Trophoblast cell (in vitro differentiated cells and primary cell): ENCODE data around the gene STOML3.

Experiments
- DNase-seq, 2 donors: peaks; one replicate each; pipeline ENCODE4 v3.0.0-alpha.2; 2016
- H2AFZ ChIP-seq: 2 replicates; pipeline ENCODE4 v1.6.1; 2013; ENCODE audit warnings: low read length, moderate library complexity, mild to moderate bottlenecking; ENCODE audit not compliant: insufficient read depth, poor library complexity
- H2AK5ac ChIP-seq: 2 replicates; pipeline ENCODE4 v1.6.1; 2013; ENCODE audit warnings: mild to moderate bottlenecking, low read length
- H2BK120ac ChIP-seq: 2 replicates; pipeline ENCODE4 v1.6.1; 2013; ENCODE audit warnings: low read length, mild to moderate bottlenecking, moderate library complexity; ENCODE audit not compliant: insufficient read depth, poor library complexity
- H2BK12ac ChIP-seq: 2 replicates; pipeline ENCODE4 v1.6.1; 2013; ENCODE audit warnings: mild to moderate bottlenecking, low read length, moderate library complexity
- H2BK5ac ChIP-seq: 2 replicates; pipeline ENCODE4 v1.6.1; 2013; ENCODE audit warnings: low read length, low read depth, moderate library complexity, mild to moderate bottlenecking; ENCODE audit not compliant: poor library complexity
- H3K14ac ChIP-seq: 2 replicates; pipeline ENCODE4 v1.6.1; 2013; ENCODE audit warnings: mild to moderate bottlenecking, low read length
- H3K18ac ChIP-seq: 2 replicates; pipeline ENCODE4 v1.6.1; 2013; ENCODE audit warnings: mild to moderate bottlenecking, low read length
- H3K23ac ChIP-seq: 2 replicates; pipeline ENCODE4 v1.6.1; 2013; ENCODE audit warnings: low read length
- H3K27ac ChIP-seq: 2 replicates; pipeline ENCODE4 v1.5.1; 2013; ENCODE audit warnings: low read depth, mild to moderate bottlenecking, inconsistent platforms, low read length, moderate library complexity
- H3K27me3 ChIP-seq: 2 replicates; pipeline ENCODE4 v1.6.1; 2013; ENCODE audit warnings: inconsistent platforms, mild to moderate bottlenecking, low read length, moderate library complexity; ENCODE audit not compliant: insufficient read depth
- H3K36me3 ChIP-seq, 2 experiments: 1 replicate in 1 of 2; 2 replicates in 1 of 2; pipeline ENCODE4 v1.6.1; 2013; ENCODE audit warnings: low read length in 2 of 2, mild to moderate bottlenecking in 2 of 2, moderate library complexity in 1 of 2; ENCODE audit not compliant: insufficient read depth in 2 of 2, control insufficient read depth in 1 of 2
- H3K4ac ChIP-seq: 2 replicates; pipeline ENCODE4 v1.6.1; 2013; ENCODE audit warnings: low read depth, mild to moderate bottlenecking, low read length, moderate library complexity
- H3K4me1 ChIP-seq, 2 experiments: 1 replicate in 1 of 2; 2 replicates in 1 of 2; pipeline ENCODE4 v1.6.1; 2013; ENCODE audit warnings: low read length in 2 of 2, mild to moderate bottlenecking in 2 of 2, moderate library complexity in 1 of 2; ENCODE audit not compliant: insufficient read depth in 2 of 2, control insufficient read depth in 1 of 2
- H3K4me2 ChIP-seq: 2 replicates; pipeline ENCODE4 v1.6.1; 2013; ENCODE audit warnings: inconsistent platforms, mild to moderate bottlenecking, low read length, moderate library complexity
- H3K4me3 ChIP-seq: 2 replicates; pipeline ENCODE4 v1.5.1; 2013; ENCODE audit warnings: mild to moderate bottlenecking, low read depth, low read length, inconsistent platforms
- H3K79me1 ChIP-seq: one replicate; pipeline ENCODE4 v1.6.1; 2013; ENCODE audit warnings: low read length
- H3K79me2 ChIP-seq: 2 replicates; pipeline ENCODE4 v1.6.1; 2013; ENCODE audit warnings: low read length, mild to moderate bottlenecking; ENCODE audit not compliant: control insufficient read depth, insufficient read depth, poor library complexity
- H3K9ac ChIP-seq: 2 replicates; pipeline ENCODE4 v1.6.1; 2013; ENCODE audit warnings: mild to moderate bottlenecking, low read length
- H3K9me3 ChIP-seq: 2 replicates; pipeline ENCODE4 v1.6.1; 2013; ENCODE audit warnings: low read depth, mild to moderate bottlenecking, control low read depth, inconsistent platforms, low read length; ENCODE audit not compliant: insufficient read depth
- H4K12ac ChIP-seq: 2 replicates; pipeline ENCODE4 v1.6.1; 2013; ENCODE audit warnings: low read depth, mild to moderate bottlenecking, low read length, moderate library complexity
- H4K8ac ChIP-seq: 2 replicates; pipeline ENCODE4 v1.6.1; 2013; ENCODE audit warnings: low read depth, mild to moderate bottlenecking, low read length, moderate library complexity
- H4K91ac ChIP-seq: one replicate; pipeline ENCODE4 v1.6.1; 2013; ENCODE audit warnings: low read depth, mild to moderate bottlenecking, low read length, moderate library complexity
- WGBS: extraction: QIAGEN DNeasy Blood & Tissue Kit; methylation state at CpG from one replicate; pipeline ENCODE4 v1.1.7; 2013; ENCODE audit warnings: missing lambda C conversion rate; ENCODE audit not compliant: insufficient read length, insufficient coverage; ENCODE audit errors: extremely low coverage; 5-methylcytosine and 5-hydroxymethylcytosine counted together

Gene STOML3

DNA sequence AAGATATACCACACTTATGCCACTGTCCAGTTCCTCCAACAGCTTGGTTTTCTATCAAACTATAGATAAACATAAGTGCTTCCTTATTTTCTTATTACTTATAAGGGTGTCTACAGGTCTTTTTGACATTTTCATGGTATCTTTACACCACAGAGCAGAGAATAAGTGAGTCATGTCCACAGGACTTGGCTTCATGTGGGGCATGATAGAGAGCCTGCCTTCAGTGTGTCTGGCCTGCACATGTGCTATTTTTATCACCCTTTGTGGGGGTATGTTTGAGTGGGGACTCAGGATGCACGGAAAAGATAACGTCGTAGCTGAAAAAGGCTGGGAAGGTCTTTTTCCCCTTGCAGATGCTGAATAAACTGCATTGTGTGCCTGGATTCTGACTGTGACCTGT, 8.1 kb upstream of the STOML3 start:
- Histone ChIP-seq H3K27me3 (no peaks in the 10 kb centered on the region), H3K27ac (no peak overlapping the region), H3K23ac (no peak overlapping the region), H3K14ac (no peak overlapping the region), H2BK12ac (no peak overlapping the region), H4K12ac (no peak overlapping the region), H3K79me2 (no peaks in the 10 kb centered on the region), H4K91ac (no peak overlapping the region), H3K9ac (no peak overlapping the region), H3K4ac (no peak overlapping the region), H3K4me2 (no peak overlapping the region), H3K9me3 (no peaks in the 10 kb centered on the region), H3K4me1 (no peaks in the 10 kb centered on the region), H2BK120ac (no peak overlapping the region), H2AK5ac (no peak overlapping the region), H2AFZ (no peak overlapping the region), H3K79me1 (no peaks in the 10 kb centered on the region), H3K36me3 (no peaks in the 10 kb centered on the region), H4K8ac (no peak overlapping the region), H3K4me3 (no peak overlapping the region), H3K18ac (no peak overlapping the region), H2BK5ac (no peak overlapping the region)
- no peak for DNase-seq
- WGBS: no CpG with 5 or more reads among the region's 3 CpGs

GRCh38 chr13:38993381-38993780, 2.8 kb upstream of the STOML3 start:
- Histone ChIP-seq H3K27me3 (no peaks in the 10 kb centered on the region), H3K18ac (no peak overlapping the region), H4K8ac (no peak overlapping the region), H3K4me1 (no peaks in the 10 kb centered on the region), H3K36me3 (no peaks in the 10 kb centered on the region), H3K23ac (no peak overlapping the region), H3K4me3 (no peak overlapping the region), H3K9ac (no peak overlapping the region), H4K12ac (no peak overlapping the region), H2AFZ (no peak overlapping the region), H3K9me3 (no peaks in the 10 kb centered on the region), H3K79me1 (no peaks in the 10 kb centered on the region), H3K14ac (no peak overlapping the region), H3K79me2 (no peaks in the 10 kb centered on the region), H2BK12ac (no peak overlapping the region), H3K27ac (no peak overlapping the region), H2BK120ac (no peak overlapping the region), H3K4ac (no peak overlapping the region), H3K4me2 (no peak overlapping the region), H2BK5ac (no peak overlapping the region), H4K91ac (no peak overlapping the region), H2AK5ac (no peak overlapping the region)
- no CpG with 5 or more reads among the region's 4 CpGs for WGBS
- peak in 1 of 2 donors; percentile 25 for DNase-seq

DNA sequence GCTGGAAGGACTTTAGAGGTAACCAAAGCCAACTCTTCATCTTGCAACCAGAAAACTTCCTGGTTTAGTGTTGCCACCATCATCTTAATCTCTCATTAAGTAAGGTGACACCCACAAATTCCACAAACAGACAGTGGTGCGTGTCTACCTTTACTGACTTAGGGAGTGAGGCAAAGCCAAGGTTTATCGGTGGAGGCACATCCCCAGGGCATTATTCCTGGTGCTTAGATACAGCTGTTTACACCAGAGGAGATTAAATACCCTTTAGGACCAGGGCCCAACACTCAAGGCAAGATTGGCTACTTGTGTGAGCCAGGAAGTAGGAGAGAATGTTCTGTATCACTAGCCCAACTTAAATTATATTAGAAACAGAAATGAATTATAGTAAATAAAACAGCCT, 9.5 kb downstream of the STOML3 start:
- no peak overlapping the region for H4K12ac ChIP-seq
- no peak for DNase-seq
- H2BK12ac ChIP-seq: peak overlapping the region; percentile 12
- peak overlapping the region; percentile 29 for H3K4me2 ChIP-seq
- no peaks in the 10 kb centered on the region for H3K79me2 ChIP-seq
- no peak overlapping the region for H2BK5ac ChIP-seq
- H2BK120ac ChIP-seq: no peak overlapping the region
- no peak overlapping the region for H2AFZ ChIP-seq
- H4K91ac ChIP-seq: no peak overlapping the region
- H3K4ac ChIP-seq: no peak overlapping the region
- no CpG with 5 or more reads among the region's 2 CpGs for WGBS
- H3K4me3 ChIP-seq: no peak overlapping the region
- H3K27me3 ChIP-seq: no peaks in the 10 kb centered on the region
- H3K9me3 ChIP-seq: no peaks in the 10 kb centered on the region
- no peak overlapping the region for H3K18ac ChIP-seq
- H3K36me3 ChIP-seq: no peaks in the 10 kb centered on the region
- no peak overlapping the region for H3K9ac ChIP-seq
- H3K14ac ChIP-seq: no peak overlapping the region
- peak overlapping the region; percentile 66 for H3K27ac ChIP-seq
- H4K8ac ChIP-seq: peak overlapping the region; percentile 11
- H3K79me1 ChIP-seq: peaks cover 2% of the 10 kb centered on the region
- H3K23ac ChIP-seq: no peak overlapping the region
- H2AK5ac ChIP-seq: no peak overlapping the region
- peaks cover 10 to 14% of the 10 kb centered on the region in 2 experiments for H3K4me1 ChIP-seq

- H4K91ac ChIP-seq: no peak overlapping the region
- no peak for DNase-seq
- no peak overlapping the region for H3K23ac ChIP-seq
- no peaks in the 10 kb centered on the region for H3K79me2 ChIP-seq
- no peak overlapping the region for H3K14ac ChIP-seq
- no peak overlapping the region for H3K4ac ChIP-seq
- H3K27ac ChIP-seq: peak overlapping the region; percentile 66
- no peak overlapping the region for H2BK120ac ChIP-seq
- peaks cover 10 to 14% of the 10 kb centered on the region in 2 experiments for H3K4me1 ChIP-seq
- H2BK12ac ChIP-seq: no peak overlapping the region
- H3K18ac ChIP-seq: no peak overlapping the region
- H3K4me3 ChIP-seq: no peak overlapping the region
- H4K8ac ChIP-seq: no peak overlapping the region
- H3K27me3 ChIP-seq: no peaks in the 10 kb centered on the region
- WGBS: no CpG with 5 or more reads among the region's 2 CpGs
- no peaks in the 10 kb centered on the region for H3K36me3 ChIP-seq
- no peaks in the 10 kb centered on the region for H3K9me3 ChIP-seq
- H2BK5ac ChIP-seq: no peak overlapping the region
- peaks cover 2% of the 10 kb centered on the region for H3K79me1 ChIP-seq
- no peak overlapping the region for H4K12ac ChIP-seq
- H3K4me2 ChIP-seq: peak overlapping the region; percentile 29
- H2AFZ ChIP-seq: no peak overlapping the region
- no peak overlapping the region for H2AK5ac ChIP-seq
- no peak overlapping the region for H3K9ac ChIP-seq
Observed at GRCh38 chr13:38980750-38981078, 9.9 kb downstream of the STOML3 start.
